ENCODE results near the gene MICAL1. TPM values are rescaled to one million over a fixed set of nuclear protein-coding genes. Genes with fewer than 3 reads are reported as not detected.

MICAL1 gene
- total and polyA plus RNA-seq, 2 donors (not counting 3 experiments of a cell fraction or from before 2014, with no cell fraction given), result 36.5 to 39.4 TPM

GRCh38 chr6:109488001-109488400, 32.4 kb upstream of the MICAL1 start:
- no peak overlapping the region for H3K9ac ChIP-seq (replicated peaks; ENCODE audit: extremely low read depth, insufficient read depth, low read length)
- H3K36me3 ChIP-seq (ENCODE audit: control insufficient read depth in 2 of 2, extremely low read depth in 1 of 2, insufficient read depth in 2 of 2, low read length in 2 of 2), result no peaks in the 10 kb centered on the region
- CTCF ChIA-PET, result no interaction called here
- H3K9me3 ChIP-seq (replicated peaks; ENCODE audit: control insufficient read depth, insufficient read depth, low read length), result no peaks in the 10 kb centered on the region
- H3K27ac ChIP-seq (ENCODE audit: insufficient read depth, low read depth, low read length), result no peak overlapping the region
- peaks cover 2% of the 10 kb centered on the region for H3K4me1 ChIP-seq (ENCODE audit: control insufficient read depth, extremely low read depth, insufficient read depth, low read length)
- intact Hi-C loops (cut with micrococcal nuclease) (no loop called here), dilution Hi-C loops (cut with MboI; ENCODE audit: extremely low pct_ligation_motif_present, low sequenced_read_pairs) (no loop called here)
- no peaks in the 10 kb centered on the region for H4K20me1 ChIP-seq (replicated peaks; ENCODE audit: control insufficient read depth, extremely low read depth, insufficient read depth, low read length)
- no peak overlapping the region for H3K4me3 ChIP-seq (replicated peaks in 1 of 3; ENCODE audit: insufficient read depth in 1 of 3, low read depth in 1 of 3, low read length in 3 of 3)
- no peak for FAIRE-seq
- TF ChIP-seq CTCF (IDR thresholded peaks at IDR 0.05; ENCODE audit: extremely low read depth in 1 of 2, insufficient read depth in 1 of 2, low read depth in 1 of 2, low read length in 2 of 2), result no peak
- no peak for TF ChIP-seq FOS (IDR thresholded peaks at IDR 0.05; ENCODE audit: borderline replicate concordance, insufficient read depth, low read length)
- TF ChIP-seq MYC (IDR thresholded peaks at IDR 0.05; ENCODE audit: low read depth, low read length), result no peak
- no peak for TF ChIP-seq GATA2 (IDR thresholded peaks at IDR 0.05; ENCODE audit: insufficient read depth, insufficient read length, low read depth, low read length)
- no peak for TF ChIP-seq POLR2A (IDR thresholded peaks at IDR 0.05; ENCODE audit: low read depth, low read length)
- no peak for TF ChIP-seq JUN (IDR thresholded peaks at IDR 0.05; ENCODE audit: borderline replicate concordance, insufficient read depth, insufficient read length, low read depth)
- TF ChIP-seq EZH2 (IDR thresholded peaks at IDR 0.05; ENCODE audit: borderline replicate concordance, low read depth, low read length, severe bottlenecking), result no peak
- no peak for TF ChIP-seq MAX (IDR thresholded peaks at IDR 0.05; ENCODE audit: insufficient read depth, insufficient read length)
- TF ChIP-seq POLR2AphosphoS5 (IDR thresholded peaks at IDR 0.05; ENCODE audit: insufficient read depth, low read depth, low read length), result no peak
- DNase-seq (ENCODE audit: low read depth, low spot score), result no peak
- H2AFZ ChIP-seq (ENCODE audit: low read depth, low read length), result no peak overlapping the region
- H3K9me1 ChIP-seq (replicated peaks; ENCODE audit: control insufficient read depth, extremely low read depth, insufficient read depth, low read length), result no peaks in the 10 kb centered on the region
- no peak overlapping the region for H3K4me2 ChIP-seq (ENCODE audit: insufficient read depth, low read length)
- POLR2A ChIA-PET, result interaction anchor here (0.7 kb wide), 1 partner anchor 418 kb away, joined by 4 read pairs; no protein-coding TSS in a partner anchor
- peaks cover 20 to 27% of the 10 kb centered on the region in 2 experiments for H3K27me3 ChIP-seq (ENCODE audit: control insufficient read depth in 2 of 2, insufficient read depth in 2 of 2, low read length in 2 of 2)
- no TSS peak for BruUV-seq (replicated peaks)
- no peaks in the 10 kb centered on the region for H3K79me2 ChIP-seq (ENCODE audit: control insufficient read depth, insufficient read depth, low read length)
